Testis (tissue), 3 donors: Measurements from ENCODE around the gene NAALADL1. TPM values are rescaled to one million over a fixed set of nuclear protein-coding genes. Genes with fewer than 3 reads are reported as not detected.
"Not testable (repeated sequence)": the region's sequence is repeated elsewhere in the genome, so short reads cannot be mapped to it uniquely, and the experiment has no call there.

Experiments used
- DNase-seq: peaks from one replicate; pipeline ENCODE4 v3.0.0-alpha.2; 2019
- H3K27ac ChIP-seq, 2 donors: fragments of 200-600 bp; sonication (generic); one replicate each; pipeline ENCODE4 v1.5.1; 2019
- H3K27me3 ChIP-seq: fragments of 200-600 bp; sonication (generic); one replicate; pipeline ENCODE4 v1.5.1; 2019
- H3K36me3 ChIP-seq: fragments of 200-600 bp; sonication (generic); one replicate; pipeline ENCODE4 v1.5.1; 2017; ENCODE audit warnings: low read depth; ENCODE audit errors: missing control alignments
- H3K4me1 ChIP-seq: fragments of 200-600 bp; sonication (generic); one replicate; pipeline ENCODE4 v1.5.1; 2019
- H3K4me3 ChIP-seq, 2 donors: fragments of 200-600 bp; sonication (generic); one replicate each; pipeline ENCODE4 v1.5.1; 2017 to 2019
- H3K9me3 ChIP-seq: fragments of 200-600 bp; sonication (generic); one replicate; pipeline ENCODE4 v1.5.1; 2017
- CTCF ChIP-seq, 3 experiments: fragments of 450-650 bp in 2 of 3; fragments of 200-600 bp in 1 of 3; sonication (generic) in 1 of 3; IDR thresholded peaks; one replicate each; pipeline ENCODE4 v1.5.1; 2016 to 2019; ENCODE audit warnings: antibody characterized with exemption in 3 of 3, mild to moderate bottlenecking in 2 of 3, moderate library complexity in 1 of 3
- POLR2A ChIP-seq: fragments of 450-650 bp; IDR thresholded peaks from one replicate; pipeline ENCODE4 v1.6.1; 2017; ENCODE audit warnings: antibody characterized with exemption, mild to moderate bottlenecking, moderate library complexity
- WGBS, 2 donors: methylation state at CpG; one replicate each; pipeline ENCODE4 v1.1.5; 2018; 5-methylcytosine and 5-hydroxymethylcytosine counted together
- intact Hi-C: fragments of 100-400 bp; cut with DNase I; formaldehyde crosslinking; loops from one replicate; pipeline ENCODE4 v1.15.1; 2023; ENCODE audit warnings: low total_unique reads
- polyA plus RNA-seq: library from polyadenylated mRNA; stranded (reverse); fragments of 350-450 nt; fragmentation: Illumina TruSeq; extraction: RNeasy Lipid Tissue Mini Kit (QIAGEN cat#74804); gene quantifications from one replicate; pipeline ENCODE4 v1.2.3, GENCODE V29; 2014; ENCODE audit warnings: low read depth, low replicate concordance; ENCODE audit not compliant: insufficient read depth
- total RNA-seq, 2 donors: library from RNA; depleted of rRNA; stranded (reverse); fragments of >200 nt; gene quantifications; one replicate each; pipeline ENCODE4 v1.2.3, GENCODE V29; 2016

The NAALADL1 gene
- total and polyA plus RNA-seq, 3 donors from 2014 or later: 16.0 to 18.1 (median 16.5) TPM

- WGBS, 2 donors: 45 to 47% methylated on average over 10 of the region's 10 CpGs
- Histone ChIP-seq H3K27me3 (no peaks in the 10 kb centered on the region), H3K9me3 (no peaks in the 10 kb centered on the region), H3K36me3 (no peaks in the 10 kb centered on the region), H3K4me1 (peaks cover 3% of the 10 kb centered on the region), H3K27ac (no peak overlapping the region), H3K4me3 (no peak overlapping the region)
- DNase-seq: no peak
- TF ChIP-seq CTCF (IDR thresholded peaks at IDR 0.05) (no peak), POLR2A (no peak)
- intact Hi-C loops: no loop called here
Measured at GRCh38 chr11:65026810-65027209, 31.5 kb downstream of the NAALADL1 start.

GRCh38 chr11:65023502-65023901, 34.9 kb downstream of the NAALADL1 start:
- DNase-seq, H3K27ac ChIP-seq, H3K4me1 ChIP-seq, H3K9me3 ChIP-seq, H3K4me3 ChIP-seq, intact Hi-C loops, H3K36me3 ChIP-seq, H3K27me3 ChIP-seq: not testable (repeated sequence)
- 53 to 62% methylated on average over 8 of the region's 8 CpGs for WGBS, 2 donors

- no peak for TF ChIP-seq CTCF (IDR thresholded peaks at IDR 0.05)
- TF ChIP-seq POLR2A: no peak
Measured at GRCh38 chr11:65021509-65021908, 36.8 kb downstream of the NAALADL1 start.

GRCh38 chr11:65021003-65021402, 37.4 kb downstream of the NAALADL1 start:
- Histone ChIP-seq H3K9me3 (no peaks in the 10 kb centered on the region), H3K36me3 (no peaks in the 10 kb centered on the region), H3K27ac (no peak overlapping the region), H3K27me3 (no peaks in the 10 kb centered on the region), H3K4me1 (no peaks in the 10 kb centered on the region), H3K4me3 (no peak overlapping the region)
- WGBS, 2 donors: 79 to 89% methylated on average over 3 of the region's 3 CpGs
- DNase-seq: no peak
- intact Hi-C loops: no loop called here
- TF ChIP-seq POLR2A (no peak), CTCF (IDR thresholded peaks at IDR 0.05) (no peak)

More at GRCh38 chr11:65021509-65021908, 36.8 kb downstream of the NAALADL1 start:
- H3K4me1 ChIP-seq: no peaks in the 10 kb centered on the region
- intact Hi-C loops: no loop called here
- no peak overlapping the region for H3K27ac ChIP-seq
- H3K27me3 ChIP-seq: no peaks in the 10 kb centered on the region
- WGBS, 2 donors: 93% methylated on average over 11 of the region's 11 CpGs; no CpG with 5 or more reads in 1 of the 2 donors
- no peak overlapping the region for H3K4me3 ChIP-seq
- H3K9me3 ChIP-seq: no peaks in the 10 kb centered on the region
- H3K36me3 ChIP-seq: no peaks in the 10 kb centered on the region
- no peak for DNase-seq

- 85 to 94% methylated on average over 7 of the region's 7 CpGs for WGBS, 2 donors
- TF ChIP-seq CTCF (IDR thresholded peaks at IDR 0.05) (no peak), POLR2A (no peak)
- Histone ChIP-seq H3K9me3 (no peaks in the 10 kb centered on the region), H3K36me3 (no peaks in the 10 kb centered on the region), H3K27me3 (no peaks in the 10 kb centered on the region), H3K4me1 (no peaks in the 10 kb centered on the region), H3K27ac (no peak overlapping the region), H3K4me3 (no peak overlapping the region)
- DNase-seq: no peak
- intact Hi-C loops: loop anchor here (10.0 kb wide), 2 partner anchors 95 to 175 kb away; partner anchors contain the start of genes CDC42BPG, TM7SF2 and ZNHIT2
Measured at GRCh38 chr11:65019824-65020223, 38.5 kb downstream of the NAALADL1 start.
